Right lobe of liver (tissue), 6 donors: ENCODE data around the gene CHRNA1. TPM values are rescaled to one million over a fixed set of nuclear protein-coding genes. Genes with fewer than 3 reads are reported as not detected.

Source experiments
- ATAC-seq, 4 donors: fragments of 200-7000 bp; cut with Tn5 transposase; one replicate each; pipeline ENCODE4 v1.9.1; 2020; ENCODE audit warnings: mild to moderate bottlenecking in 4 of 4, moderate library complexity in 4 of 4
- DNase-seq, 3 donors: peaks; one replicate each; pipeline ENCODE4 v3.0.0-alpha.2; 2020
- H3K27ac ChIP-seq, 3 donors: fragments of 200-600 bp; one replicate each; pipeline ENCODE4 v1.8.0; 2022
- H3K27me3 ChIP-seq, 2 donors: fragments of 200-600 bp; one replicate each; pipeline ENCODE4 v1.8.0; 2022
- H3K36me3 ChIP-seq, 4 donors: fragments of 200-600 bp; sonication (generic) in 1 of 4; one replicate each; pipeline versions ENCODE4 v1.5.1 to v1.8.0; 2017 to 2022; ENCODE audit warnings: control low read depth in 1 of 4
- H3K4me1 ChIP-seq, 4 donors: fragments of 200-600 bp; sonication (generic) in 1 of 4; one replicate each; pipeline versions ENCODE4 v1.5.1 to v1.8.0; 2017 to 2022; ENCODE audit warnings: control low read depth in 1 of 4
- H3K4me3 ChIP-seq, 3 donors: fragments of 200-600 bp; one replicate each; pipeline ENCODE4 v1.8.0; 2022
- H3K9me3 ChIP-seq, 4 donors: fragments of 200-600 bp; sonication (generic) in 1 of 4; one replicate each; pipeline versions ENCODE4 v1.5.1 to v1.8.0; 2017 to 2022; ENCODE audit warnings: control low read depth in 1 of 4
- POLR2A ChIP-seq: fragments of 450-650 bp; IDR thresholded peaks from one replicate; pipeline ENCODE4 v1.6.1; 2017; ENCODE audit warnings: antibody characterized with exemption, mild to moderate bottlenecking
- WGBS: methylation state at CpG from one replicate; pipeline ENCODE4 v1.1.6; 2018; ENCODE audit warnings: low coverage, low lambda C conversion rate; ENCODE audit not compliant: insufficient coverage; ENCODE audit errors: missing lambda C conversion rate; 5-methylcytosine and 5-hydroxymethylcytosine counted together
- intact Hi-C, 2 donors: fragments of 100-400 bp; cut with DNase I; formaldehyde crosslinking; loops; one replicate each; pipeline versions ENCODE4 v1.11.2 to v1.14.1; 2022
- total RNA-seq, 6 experiments: library from RNA; depleted of rRNA in 2 of 6; stranded (reverse); fragments of >200 nt in 2 of 6; fragmentation: NEBNext Ultra II Directional in 3 of 6; extraction: Animal tissue kit (Norgen Biotek cat#: 25700) in 3 of 6; gene quantifications; one replicate each; pipeline versions ENCODE4 v1.1.0 to v1.2.4, GENCODE V29; 2016 to 2023
- TF ChIP-seq, protein P1 (sequence below), 4 donors: fragments of 200-600 bp in 3 of 4; fragments of 450-650 bp in 1 of 4; IDR thresholded peaks; one replicate each; pipeline versions ENCODE4 v1.5.1 to v1.8.0; 2016 to 2022; ENCODE audit warnings: antibody characterized with exemption in 4 of 4, mild to moderate bottlenecking in 2 of 4
- donor health status: DM: no; HTN: yes; CAD: no.
- donor health status: DM: no; HTN: no; CAD: no.
- donor health status: DM: no; HTN: no; CAD: no.
- donor health status: DM: no; HTN: yes; CAD: no.
- donor health status: DM: no; HTN: yes; CAD: no.

CHRNA1 gene
- total RNA-seq, 6 experiments from 2014 or later = 0.19 TPM; not detected in 5

DNA sequence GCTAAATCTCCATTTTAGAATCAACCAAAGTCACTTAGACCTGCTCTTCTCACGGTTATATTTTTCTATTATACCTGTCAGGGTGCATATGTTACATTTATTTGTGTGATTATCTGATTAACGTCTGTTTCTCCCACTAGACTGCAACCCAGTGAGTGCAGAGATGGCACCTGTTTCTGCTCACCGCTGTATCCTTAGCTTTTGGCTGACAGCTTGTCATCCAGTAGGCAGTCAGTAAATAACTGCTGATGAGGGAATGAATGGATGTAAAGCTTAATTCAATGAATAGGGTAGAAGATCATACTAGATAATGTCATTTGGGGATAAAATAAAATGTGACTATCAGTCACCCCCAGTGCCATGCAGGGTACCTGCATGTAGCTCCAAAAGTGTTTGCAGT, 6.9 kb upstream of the CHRNA1 start:
- no peaks in the 10 kb centered on the region for H3K9me3 ChIP-seq
- WGBS = 43% methylated on average over 3 of the region's 3 CpGs

DNA sequence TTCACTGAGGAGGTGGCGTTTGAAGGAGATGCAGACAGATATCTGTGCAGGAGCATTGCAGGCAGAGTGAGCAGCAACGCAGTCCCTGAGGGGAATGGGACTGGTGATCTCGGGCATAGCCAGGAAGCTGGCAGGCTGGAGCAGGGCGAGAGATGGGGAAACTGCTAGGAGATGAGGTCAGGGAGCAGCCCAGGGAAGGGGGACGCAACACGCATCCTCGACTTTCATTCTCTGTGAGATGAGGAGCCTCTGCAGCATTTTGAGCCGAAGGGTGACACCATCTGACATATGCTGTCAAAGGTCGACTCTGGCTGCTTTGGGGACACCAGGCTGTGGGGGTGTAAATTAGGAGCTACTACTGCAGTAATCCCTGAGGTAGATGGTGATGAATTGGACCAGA, 4.3 kb upstream of the CHRNA1 start:
- ATAC-seq = no peak
- no peaks in the 10 kb centered on the region for H3K27me3 ChIP-seq
- no peaks in the 10 kb centered on the region for H3K4me1 ChIP-seq
- DNase-seq = no peak
- no peak overlapping the region for H3K4me3 ChIP-seq
- no peak overlapping the region for H3K27ac ChIP-seq
- WGBS = 65% methylated on average over 3 of the region's 9 CpGs
- TF ChIP-seq, protein P1, sequence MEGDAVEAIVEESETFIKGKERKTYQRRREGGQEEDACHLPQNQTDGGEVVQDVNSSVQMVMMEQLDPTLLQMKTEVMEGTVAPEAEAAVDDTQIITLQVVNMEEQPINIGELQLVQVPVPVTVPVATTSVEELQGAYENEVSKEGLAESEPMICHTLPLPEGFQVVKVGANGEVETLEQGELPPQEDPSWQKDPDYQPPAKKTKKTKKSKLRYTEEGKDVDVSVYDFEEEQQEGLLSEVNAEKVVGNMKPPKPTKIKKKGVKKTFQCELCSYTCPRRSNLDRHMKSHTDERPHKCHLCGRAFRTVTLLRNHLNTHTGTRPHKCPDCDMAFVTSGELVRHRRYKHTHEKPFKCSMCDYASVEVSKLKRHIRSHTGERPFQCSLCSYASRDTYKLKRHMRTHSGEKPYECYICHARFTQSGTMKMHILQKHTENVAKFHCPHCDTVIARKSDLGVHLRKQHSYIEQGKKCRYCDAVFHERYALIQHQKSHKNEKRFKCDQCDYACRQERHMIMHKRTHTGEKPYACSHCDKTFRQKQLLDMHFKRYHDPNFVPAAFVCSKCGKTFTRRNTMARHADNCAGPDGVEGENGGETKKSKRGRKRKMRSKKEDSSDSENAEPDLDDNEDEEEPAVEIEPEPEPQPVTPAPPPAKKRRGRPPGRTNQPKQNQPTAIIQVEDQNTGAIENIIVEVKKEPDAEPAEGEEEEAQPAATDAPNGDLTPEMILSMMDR (IDR thresholded peaks at IDR 0.05) = no peak
- no peaks in the 10 kb centered on the region for H3K36me3 ChIP-seq
- H3K9me3 ChIP-seq = no peaks in the 10 kb centered on the region
- intact Hi-C loops = no loop called here

More for the DNA sequence above, 6.9 kb upstream of the CHRNA1 start:
- ATAC-seq (no peak), DNase-seq (no peak)
- Histone ChIP-seq H3K4me1 (no peaks in the 10 kb centered on the region), H3K36me3 (no peaks in the 10 kb centered on the region), H3K27ac (no peak overlapping the region), H3K4me3 (no peak overlapping the region), H3K27me3 (no peaks in the 10 kb centered on the region)
- TF ChIP-seq POLR2A = no peak
- TF ChIP-seq, protein P1 (IDR thresholded peaks at IDR 0.05) = no peak
- intact Hi-C loops = loop anchor here (5.0 kb wide), 1 partner anchor 216 kb away; no protein-coding TSS in a partner anchor

DNA sequence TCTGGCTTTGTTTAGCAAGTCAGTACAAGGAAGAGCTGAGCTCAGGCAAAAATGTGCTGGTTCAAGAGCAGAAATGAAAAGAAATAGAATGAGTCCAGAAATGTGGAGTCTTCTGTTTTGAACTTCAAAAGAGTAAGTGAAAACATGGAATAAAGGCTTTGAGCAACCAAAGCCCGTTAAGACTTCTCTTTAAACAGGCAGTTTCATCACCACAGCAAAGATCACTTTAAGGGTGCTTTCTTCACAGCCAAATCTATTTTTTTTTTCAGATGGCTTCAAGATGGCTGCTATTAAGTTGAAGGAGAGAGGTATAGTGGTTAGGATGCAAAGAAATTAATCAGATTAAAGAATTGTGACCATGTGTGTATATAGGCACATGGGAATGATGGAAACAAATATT, 2.0 kb upstream of the CHRNA1 start:
- Histone ChIP-seq H3K36me3 (no peaks in the 10 kb centered on the region), H3K27ac (no peak overlapping the region), H3K27me3 (no peaks in the 10 kb centered on the region), H3K4me1 (no peaks in the 10 kb centered on the region), H3K9me3 (no peaks in the 10 kb centered on the region), H3K4me3 (no peak overlapping the region)
- DNase-seq (no peak), ATAC-seq (no peak)
- intact Hi-C loops = no loop called here
- 36% methylated on average over 1 of the region's 1 CpG for WGBS
- TF ChIP-seq, protein P1 (IDR thresholded peaks at IDR 0.05) = no peak
- TF ChIP-seq POLR2A = no peak

DNA sequence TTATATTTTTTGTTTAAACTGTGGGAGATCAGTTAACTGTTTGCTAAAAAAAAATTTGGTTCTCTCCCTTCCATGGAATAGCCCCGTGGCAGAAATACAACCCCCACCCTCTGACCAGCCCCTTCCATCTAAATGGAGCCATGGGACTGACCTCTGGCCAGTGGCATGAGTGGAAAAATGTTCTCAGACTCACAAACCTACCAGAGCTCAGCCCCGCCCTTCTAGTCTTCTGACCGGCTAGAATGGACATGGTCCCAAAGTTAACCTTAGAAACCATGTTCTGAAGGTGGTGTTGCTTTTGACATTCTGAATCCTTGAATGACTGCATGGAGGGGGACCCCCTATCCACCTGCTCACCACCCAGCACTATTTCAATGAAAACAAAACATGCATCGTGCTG, 1.3 kb upstream of the CHRNA1 start:
- no peaks in the 10 kb centered on the region for H3K9me3 ChIP-seq
- TF ChIP-seq, protein P1 (IDR thresholded peaks at IDR 0.05) = no peak
- TF ChIP-seq POLR2A = no peak
- WGBS = 76% methylated on average over 2 of the region's 4 CpGs
- no peaks in the 10 kb centered on the region for H3K27me3 ChIP-seq
- intact Hi-C loops = no loop called here
- ATAC-seq (no peak), DNase-seq (no peak)
- no peak overlapping the region for H3K27ac ChIP-seq
- H3K4me3 ChIP-seq = no peak overlapping the region
- H3K4me1 ChIP-seq = no peaks in the 10 kb centered on the region
- no peaks in the 10 kb centered on the region for H3K36me3 ChIP-seq

DNA sequence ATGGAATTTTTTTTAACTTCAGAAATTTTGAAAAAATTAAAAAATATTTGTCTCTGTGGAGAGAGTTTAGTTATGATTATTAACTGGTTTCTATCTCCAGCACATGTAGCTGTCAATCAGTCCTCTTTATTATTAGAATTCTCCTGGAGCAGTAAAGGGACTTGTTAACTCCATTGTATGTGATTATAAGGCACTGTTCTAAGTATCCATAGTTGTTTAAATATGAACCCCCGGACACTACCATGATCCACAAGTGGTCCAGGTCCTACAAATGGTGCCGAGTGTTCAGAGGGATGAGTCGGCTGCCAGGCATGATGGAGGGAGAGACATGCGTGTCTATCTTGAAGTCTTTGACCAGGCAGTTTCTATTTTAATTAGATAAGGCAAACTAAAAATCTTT, 492 bp downstream of the CHRNA1 start:
- intact Hi-C loops = no loop called here
- TF ChIP-seq POLR2A = no peak
- TF ChIP-seq, protein P1 (IDR thresholded peaks at IDR 0.05) = no peak

More for the DNA sequence above, 492 bp downstream of the CHRNA1 start:
- DNase-seq (no peak), ATAC-seq (no peak)
- Histone ChIP-seq H3K27ac (no peak overlapping the region), H3K27me3 (no peaks in the 10 kb centered on the region), H3K9me3 (no peaks in the 10 kb centered on the region), H3K4me1 (no peaks in the 10 kb centered on the region), H3K4me3 (no peak overlapping the region), H3K36me3 (no peaks in the 10 kb centered on the region)
- 69% methylated on average over 4 of the region's 4 CpGs for whole genome bisulfite sequencing
